GM23338 (cell line): ENCODE data around the gene SFXN1. TPM values are rescaled to one million over a fixed set of nuclear protein-coding genes. Genes with fewer than 3 reads are reported as not detected.

Experiments
- ATAC-seq: fragments of 200-7000 bp; cut with Tn5 transposase; 3 replicates; pipeline ENCODE4 v1.9.1; 2020
- DNase-seq: peaks from one replicate; pipeline ENCODE4 v3.0.0-alpha.2; 2015; ENCODE audit warnings: low spot score
- H2AFZ ChIP-seq: fragments of 200-600 bp; sonication (generic); 2 replicates; pipeline ENCODE4 v1.8.0; 2016; ENCODE audit warnings: antibody characterized with exemption, mild to moderate bottlenecking, moderate library complexity
- H3F3A ChIP-seq: fragments of 200-600 bp; sonication (generic); replicated peaks from 2 replicates; pipeline ENCODE4 v1.8.0; 2017; ENCODE audit warnings: antibody characterized with exemption, mixed run types, low read depth
- H3K27ac ChIP-seq: fragments of 200-600 bp; sonication (generic); 2 replicates; pipeline ENCODE4 v1.6.1; 2016; ENCODE audit warnings: low read depth
- H3K27me3 ChIP-seq: fragments of 200-600 bp; sonication (generic); 2 replicates; pipeline ENCODE4 v1.8.0; 2016; ENCODE audit warnings: mild to moderate bottlenecking, mixed run types, moderate library complexity; ENCODE audit not compliant: insufficient read depth
- H3K36me3 ChIP-seq: fragments of 200-600 bp; sonication (generic); 2 replicates; pipeline ENCODE4 v1.8.0; 2016; ENCODE audit warnings: mild to moderate bottlenecking; ENCODE audit not compliant: insufficient read depth
- H3K4me1 ChIP-seq: fragments of 200-600 bp; sonication (generic); 2 replicates; pipeline ENCODE4 v1.8.0; 2016; ENCODE audit warnings: mild to moderate bottlenecking, moderate library complexity; ENCODE audit not compliant: insufficient read depth
- H3K4me2 ChIP-seq: fragments of 200-600 bp; sonication (generic); 2 replicates; pipeline ENCODE4 v1.7.1; 2017; ENCODE audit warnings: mixed run types
- H3K4me3 ChIP-seq: fragments of 200-600 bp; sonication (generic); 2 replicates; pipeline ENCODE4 v1.6.1; 2016; ENCODE audit warnings: mixed run types
- H3K79me2 ChIP-seq: fragments of 200-600 bp; sonication (generic); replicated peaks from 2 replicates; pipeline ENCODE4 v1.8.0; 2017; ENCODE audit warnings: mild to moderate bottlenecking; ENCODE audit not compliant: insufficient read depth
- H3K9me2 ChIP-seq: fragments of 200-600 bp; sonication (generic); 2 replicates; pipeline ENCODE4 v1.8.0; 2017; ENCODE audit not compliant: insufficient read depth
- H4K20me1 ChIP-seq: fragments of 200-600 bp; sonication (generic); replicated peaks from 2 replicates; pipeline ENCODE4 v1.8.0; 2017; ENCODE audit warnings: mild to moderate bottlenecking; ENCODE audit not compliant: insufficient read depth
- H3K27ac Mint-ChIP-seq: 2 replicates; pipeline ENCODE4 v1.8.0; 2020; ENCODE audit warnings: inconsistent platforms, mild to moderate bottlenecking, moderate library complexity, mixed read lengths
- H3K27me3 Mint-ChIP-seq: 3 replicates; pipeline ENCODE4 v1.8.0; 2022; ENCODE audit warnings: low read depth, mild to moderate bottlenecking, moderate library complexity, mixed read lengths, inconsistent platforms; ENCODE audit not compliant: insufficient read depth, poor library complexity
- H3K36me3 Mint-ChIP-seq: 3 replicates; pipeline ENCODE4 v1.8.0; 2021; ENCODE audit warnings: low read depth, mild to moderate bottlenecking, inconsistent platforms, moderate library complexity, mixed read lengths
- H3K4me1 Mint-ChIP-seq: 3 replicates; pipeline ENCODE4 v1.8.0; 2020; ENCODE audit warnings: mild to moderate bottlenecking, inconsistent platforms, mixed read lengths
- H3K4me3 Mint-ChIP-seq: 3 replicates; pipeline ENCODE4 v1.8.0; 2021; ENCODE audit warnings: moderate library complexity, mild to moderate bottlenecking, inconsistent platforms, mixed read lengths
- H3K9me3 Mint-ChIP-seq: 3 replicates; pipeline ENCODE4 v1.8.0; 2020; ENCODE audit warnings: moderate library complexity, mild to moderate bottlenecking, inconsistent platforms, mixed read lengths
- CREB1 ChIP-seq: fragments of 250-450 bp; sonication (Bioruptor Pico); IDR thresholded peaks from 2 replicates; pipeline ENCODE4 v1.5.0; 2020; ENCODE audit warnings: low read depth, mild to moderate bottlenecking, moderate library complexity
- CTCF ChIP-seq, 2 experiments: fragments of 200-600 bp in 1 of 2; sonication (generic) in 1 of 2; conservative IDR thresholded peaks; 2 replicates each; pipeline versions ENCODE4 v1.5.1 to v1.6.1; 2016 to 2017; ENCODE audit warnings: antibody characterized with exemption in 2 of 2, low read depth in 2 of 2, mild to moderate bottlenecking in 2 of 2, moderate library complexity in 1 of 2
- EZH2 ChIP-seq: fragments of 200-600 bp; sonication (generic); IDR thresholded peaks from one replicate; pipeline ENCODE4 v1.8.0; 2017; ENCODE audit warnings: antibody characterized with exemption, mild to moderate bottlenecking, low read depth; ENCODE audit not compliant: unreplicated experiment
- EZH2phosphoT487 ChIP-seq: fragments of 200-600 bp; sonication (generic); IDR thresholded peaks from one replicate; pipeline ENCODE4 v1.8.1; 2018; ENCODE audit warnings: antibody characterized with exemption; ENCODE audit not compliant: unreplicated experiment
- JUNB ChIP-seq: IDR thresholded peaks from one replicate; pipeline ENCODE4 v1.6.1; 2016; ENCODE audit warnings: antibody characterized with exemption; ENCODE audit not compliant: unreplicated experiment
- NANOG ChIP-seq: IDR thresholded peaks from 2 replicates; pipeline ENCODE4 v1.6.1; 2016; ENCODE audit warnings: antibody characterized with exemption, borderline replicate concordance
- POLR2AphosphoS5 ChIP-seq: IDR thresholded peaks from 2 replicates; pipeline ENCODE4 v1.6.1; 2016; ENCODE audit warnings: antibody characterized with exemption, low read depth
- REST ChIP-seq: IDR thresholded peaks from one replicate; pipeline ENCODE4 v1.6.1; 2018; ENCODE audit warnings: antibody characterized with exemption; ENCODE audit not compliant: unreplicated experiment
- STAT1 ChIP-seq: IDR thresholded peaks from one replicate; pipeline ENCODE4 v1.6.1; 2016; ENCODE audit warnings: antibody characterized with exemption; ENCODE audit not compliant: unreplicated experiment
- ZNF114 ChIP-seq: fragments of 250-450 bp; sonication (Bioruptor Pico); IDR thresholded peaks from 2 replicates; pipeline ENCODE4 v1.5.0; 2020; ENCODE audit warnings: mild to moderate bottlenecking, moderate library complexity
- ZNF331 ChIP-seq: fragments of 250-450 bp; sonication (Bioruptor Pico); IDR thresholded peaks from 2 replicates; pipeline ENCODE4 v1.5.0; 2020; ENCODE audit warnings: low read depth, mild to moderate bottlenecking, moderate library complexity
- polyA plus RNA-seq: library from polyadenylated mRNA; unstranded; fragments of >200 nt; fragmentation: Nextera tagmentation; extraction: Ambion mirVana; gene quantifications from 2 replicates; pipeline ENCODE4 v1.2.1, GENCODE V29; 2016
- total RNA-seq: library from RNA; depleted of rRNA; stranded (reverse); fragments of >200 nt; shearing (Covaris generic); gene quantifications from 2 replicates; pipeline ENCODE4 v1.2.3, GENCODE V29; 2014

Gene SFXN1
- total and polyA plus RNA-seq, 2 experiments from 2014 or later = 44.0 to 97.7 TPM

- Histone ChIP-seq H3K9me2 (no peaks in the 10 kb centered on the region), H3K4me3 (no peak overlapping the region), H3K27me3 (no peaks in the 10 kb centered on the region), H3K4me2 (peak overlapping the region; percentile 60), H3F3A (no peaks in the 10 kb centered on the region), H3K4me1 (peaks cover 61% of the 10 kb centered on the region), H3K36me3 (no peaks in the 10 kb centered on the region), H4K20me1 (no peaks in the 10 kb centered on the region), H3K79me2 (no peaks in the 10 kb centered on the region), H3K27ac (peak overlapping the region; percentile 20; the same call in 1 of the 2 replicates), H2AFZ (peak overlapping the region; percentile 48; the same call in 1 of the 2 replicates)
- DNase-seq (peak; percentile 41), ATAC-seq (peak; percentile 63)
- Mint-ChIP-seq H3K4me1 (peaks cover 38% of the 10 kb centered on the region), H3K36me3 (no peaks in the 10 kb centered on the region), H3K9me3 (peaks cover 3% of the 10 kb centered on the region; the same call in 2 of the 3 replicates), H3K27me3 (no peaks in the 10 kb centered on the region), H3K4me3 (no peak overlapping the region), H3K27ac (peak overlapping the region; percentile 5; the same call in 1 of the 2 replicates)
- TF ChIP-seq CREB1 (CRISPR knock-in tag) (no peak), STAT1 (no peak)
Measured at GRCh38 chr5:175434800-175435199, 43.6 kb upstream of the SFXN1 start.

GRCh38 chr5:175436359-175436758 is 42.0 kb upstream of the SFXN1 start:
- Mint-ChIP-seq H3K27ac (no peak overlapping the region), H3K36me3 (no peaks in the 10 kb centered on the region), H3K9me3 (no peaks in the 10 kb centered on the region), H3K4me1 (peaks cover 49% of the 10 kb centered on the region), H3K27me3 (no peaks in the 10 kb centered on the region), H3K4me3 (no peak overlapping the region)
- TF ChIP-seq EZH2phosphoT487 = no peak
- no peak for TF ChIP-seq ZNF331
- 0 out of 4 replicates have a peak, but pooled peaks of 1 of the 2 experiments have one; percentile 6 for TF ChIP-seq CTCF (conservative IDR thresholded peaks at IDR 0.05; ENCODE audit: low read depth in 2 of 2)
- no peaks in the 10 kb centered on the region for H3F3A ChIP-seq
- H2AFZ ChIP-seq = no peak overlapping the region
- ATAC-seq (peak; percentile 57), DNase-seq (peak; percentile 46)
- no peaks in the 10 kb centered on the region for H3K9me2 ChIP-seq
- no peak overlapping the region for H3K27ac ChIP-seq
- peak overlapping the region; percentile 1; the same call in 1 of the 2 replicates for H3K4me2 ChIP-seq
- peaks cover 72% of the 10 kb centered on the region for H3K4me1 ChIP-seq
- H3K4me3 ChIP-seq = no peak overlapping the region
- no peaks in the 10 kb centered on the region for H3K79me2 ChIP-seq
- peaks cover 3% of the 10 kb centered on the region for H3K27me3 ChIP-seq
- H4K20me1 ChIP-seq = no peaks in the 10 kb centered on the region
- no peaks in the 10 kb centered on the region for H3K36me3 ChIP-seq

- Mint-ChIP-seq H3K36me3 (no peaks in the 10 kb centered on the region; the same call in 2 of the 3 replicates), H3K4me1 (peaks cover 51% of the 10 kb centered on the region), H3K27ac (no peak overlapping the region), H3K27me3 (peaks cover 8% of the 10 kb centered on the region), H3K4me3 (no peak overlapping the region), H3K9me3 (no peaks in the 10 kb centered on the region; the same call in 2 of the 3 replicates)
- no peaks in the 10 kb centered on the region for H3K36me3 ChIP-seq
- no peak overlapping the region for H3K27ac ChIP-seq
- H4K20me1 ChIP-seq = no peaks in the 10 kb centered on the region
- DNase-seq (peak; percentile 45), ATAC-seq (peak; percentile 46; the same call in 2 of the 3 replicates)
- H3K4me3 ChIP-seq = no peak overlapping the region
- H3K9me2 ChIP-seq = no peaks in the 10 kb centered on the region
- H3K79me2 ChIP-seq = no peaks in the 10 kb centered on the region
- no peaks in the 10 kb centered on the region for H3F3A ChIP-seq
- peaks cover 22% of the 10 kb centered on the region for H3K27me3 ChIP-seq
- H2AFZ ChIP-seq = no peak overlapping the region
- peak overlapping the region; percentile 41; the same call in 1 of the 2 replicates for H3K4me2 ChIP-seq
- peaks cover 75% of the 10 kb centered on the region for H3K4me1 ChIP-seq
- no peak for TF ChIP-seq EZH2
- TF ChIP-seq STAT1 = no peak
- TF ChIP-seq POLR2AphosphoS5 = no peak
- TF ChIP-seq JUNB = no peak
- no peak for TF ChIP-seq ZNF114
- TF ChIP-seq REST = no peak
- no peak for TF ChIP-seq ZNF331
- TF ChIP-seq EZH2phosphoT487 = no peak
- TF ChIP-seq NANOG = no peak
- no peak for TF ChIP-seq CTCF (conservative IDR thresholded peaks at IDR 0.05; ENCODE audit: low read depth in 2 of 2)
Measured at GRCh38 chr5:175438234-175438857, 40.0 kb upstream of the SFXN1 start.
